PFSK-1 (cell line): ENCODE measurements around the gene PSMB2. TPM values are rescaled to one million over a fixed set of nuclear protein-coding genes. Genes with fewer than 3 reads are reported as not detected.

ENCODE experiments used
- FOXP2 ChIP-seq: optimal IDR thresholded peaks from 2 replicates; pipeline ENCODE3; 2011; ENCODE audit warnings: borderline replicate concordance, control low read depth, inconsistent platforms; ENCODE audit not compliant: insufficient read depth; ENCODE audit errors: extremely low read length, extremely low read depth
- POLR2AphosphoS5 ChIP-seq: IDR thresholded peaks from 2 replicates; pipeline ENCODE4 v1.6.1; 2012; ENCODE audit warnings: low read depth, mild to moderate bottlenecking, control low read depth, low read length, moderate library complexity
- REST ChIP-seq, 2 experiments: IDR thresholded peaks; 2 replicates each; pipeline versions ENCODE4 v1.6.1 to v1.8.0; 2011 to 2012; ENCODE audit warnings: low read depth in 2 of 2, low read length in 2 of 2, control low read depth in 1 of 2, inconsistent platforms in 1 of 2, mild to moderate bottlenecking in 1 of 2, moderate library complexity in 1 of 2; ENCODE audit not compliant: insufficient read depth in 1 of 2
- SIN3A ChIP-seq: IDR thresholded peaks from 2 replicates; pipeline ENCODE4 v1.6.1; 2012; ENCODE audit warnings: mild to moderate bottlenecking, low read length, moderate library complexity, borderline replicate concordance; ENCODE audit not compliant: insufficient read depth
- TAF1 ChIP-seq: IDR thresholded peaks from 2 replicates; pipeline ENCODE4 v1.6.1; 2012; ENCODE audit warnings: low read length, control low read depth, borderline replicate concordance; ENCODE audit not compliant: insufficient read depth
- polyA plus RNA-seq: library from polyadenylated mRNA; unstranded; fragments of >200 nt; gene quantifications from one replicate; pipeline ENCODE4 v1.2.1, GENCODE V29; 2012; ENCODE audit warnings: low read depth, missing spikeins; ENCODE audit not compliant: insufficient read length

The PSMB2 gene
- 61.5 TPM for polyA plus RNA-seq

DNA sequence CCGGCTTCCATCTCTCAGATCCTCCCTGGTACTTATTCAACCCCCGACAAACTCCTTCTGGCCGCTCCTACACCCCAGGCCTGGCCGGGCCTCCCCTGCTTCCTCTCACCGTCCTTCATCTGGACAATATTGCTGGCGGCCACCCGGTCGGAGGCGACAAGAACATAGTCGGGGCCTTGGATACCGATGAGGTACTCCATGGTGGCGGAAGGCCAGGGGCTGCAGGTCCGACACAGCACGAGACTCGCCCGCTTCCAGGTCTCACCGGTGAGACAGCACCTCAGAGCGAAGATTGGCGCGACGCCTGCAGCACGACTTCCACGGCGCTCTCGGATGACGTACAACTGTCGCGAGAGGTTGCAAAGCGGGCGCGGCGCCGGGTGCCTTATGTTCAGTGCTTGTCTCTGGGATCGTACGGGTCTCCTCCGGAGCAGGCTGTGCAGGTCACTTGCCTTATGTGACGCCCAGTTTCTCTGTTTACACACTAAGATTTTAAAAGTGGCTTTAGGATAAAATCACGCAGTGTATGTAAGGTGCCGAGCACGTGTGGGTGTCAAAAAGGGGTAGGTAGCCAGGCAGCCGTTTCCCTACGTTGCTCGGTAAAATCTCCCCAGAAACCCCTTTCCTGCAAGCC is at the start of gene PSMB2:
PSMB2 (minus strand) TSS at position 294 of the 634 bp plus-strand sequence; CDS start at position 200, 94 bp downstream.
- TF ChIP-seq TAF1 (peak; percentile 86), REST (IDR thresholded peaks at IDR 0.05; ENCODE audit: insufficient read depth in 1 of 2, low read depth in 2 of 2, low read length in 2 of 2) (no peak), SIN3A (no peak), POLR2AphosphoS5 (peak; percentile 94), FOXP2 (peak; percentile 60)

GRCh38 chr1:35691080-35691479 is 49.8 kb upstream of the PSMB2 start:
- TF ChIP-seq TAF1 (no peak), REST (IDR thresholded peaks at IDR 0.05; ENCODE audit: insufficient read depth in 1 of 2, low read depth in 2 of 2, low read length in 2 of 2) (no peak), SIN3A (no peak), POLR2AphosphoS5 (no peak), FOXP2 (no peak)

DNA sequence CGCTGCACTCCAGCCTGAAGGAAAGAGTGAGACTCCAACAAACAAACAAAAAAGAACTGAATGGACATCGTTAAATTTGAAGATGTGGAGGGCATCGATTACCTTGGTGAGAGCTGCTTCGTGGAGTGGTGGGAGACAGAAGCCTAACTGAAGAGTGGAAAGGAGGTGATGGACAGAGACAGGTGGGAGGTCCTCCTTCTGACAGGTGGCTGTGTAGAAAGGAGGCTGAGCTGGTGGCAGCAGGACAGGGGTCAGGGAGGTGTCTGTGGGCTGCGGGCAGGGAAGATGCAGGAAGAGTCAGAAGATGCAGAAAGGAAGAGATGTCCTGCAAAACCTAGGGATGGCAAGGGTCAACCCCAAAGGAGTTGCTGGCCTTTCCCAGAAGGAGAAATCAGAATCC is 46.8 kb upstream of the PSMB2 start:
- TF ChIP-seq FOXP2 (no peak), SIN3A (no peak), REST (IDR thresholded peaks at IDR 0.05; ENCODE audit: insufficient read depth in 1 of 2, low read depth in 2 of 2, low read length in 2 of 2) (no peak), POLR2AphosphoS5 (no peak)

- TF ChIP-seq POLR2AphosphoS5 (no peak), FOXP2 (no peak), TAF1 (no peak), REST (IDR thresholded peaks at IDR 0.05; ENCODE audit: insufficient read depth in 1 of 2, low read depth in 2 of 2, low read length in 2 of 2) (no peak), SIN3A (no peak)
Observed at GRCh38 chr1:35683012-35683411, 41.7 kb upstream of the PSMB2 start.

DNA sequence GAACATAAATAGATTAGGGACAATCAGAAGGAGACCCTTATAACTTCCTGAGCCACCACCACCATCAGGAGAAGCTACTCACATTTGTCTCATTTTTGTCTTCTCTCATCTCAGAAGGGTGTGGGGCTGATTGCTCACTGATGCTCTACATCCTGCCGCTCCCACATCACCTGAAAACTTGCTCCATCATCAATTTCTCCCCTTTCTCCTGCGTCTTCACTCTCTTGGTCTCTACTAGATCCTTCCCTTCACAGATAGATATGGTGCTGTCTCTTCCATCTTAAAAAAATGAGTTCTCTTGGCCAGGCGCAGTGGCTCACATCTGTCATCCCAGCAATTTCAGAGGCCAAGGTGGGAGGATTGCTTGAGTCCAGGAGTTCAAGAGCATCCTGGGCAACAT is 38.9 kb upstream of the PSMB2 start:
- no peak for TF ChIP-seq POLR2AphosphoS5
- TF ChIP-seq TAF1: no peak
- TF ChIP-seq FOXP2: no peak
- no peak for TF ChIP-seq REST (IDR thresholded peaks at IDR 0.05; ENCODE audit: insufficient read depth in 1 of 2, low read depth in 2 of 2, low read length in 2 of 2)
- TF ChIP-seq SIN3A: no peak
